Esophagus muscularis mucosa (tissue), 4 donors: ENCODE results near the gene FBXW2.

ENCODE experiments used
- CTCF ChIP-seq, 3 experiments: fragments of 200-600 bp in 2 of 3; fragments of 450-650 bp in 1 of 3; sonication (generic) in 2 of 3; IDR thresholded peaks; one replicate each; pipeline ENCODE4 v1.5.1; 2017 to 2019; ENCODE audit warnings: antibody characterized with exemption in 3 of 3, mild to moderate bottlenecking in 2 of 3, moderate library complexity in 1 of 3
- EP300 ChIP-seq: sonication (generic); formaldehyde crosslinking; IDR thresholded peaks from one replicate; pipeline ENCODE4 v1.6.1; 2017; ENCODE audit warnings: antibody characterized with exemption
- POLR2A ChIP-seq: fragments of 450-650 bp; IDR thresholded peaks from one replicate; pipeline ENCODE4 v1.6.1; 2017; ENCODE audit warnings: antibody characterized with exemption, moderate library complexity, mild to moderate bottlenecking, low read depth
- POLR2AphosphoS5 ChIP-seq, 2 donors: sonication (generic); formaldehyde crosslinking; IDR thresholded peaks; one replicate each; pipeline ENCODE4 v1.6.1; 2017; ENCODE audit warnings: antibody characterized with exemption in 2 of 2

DNA sequence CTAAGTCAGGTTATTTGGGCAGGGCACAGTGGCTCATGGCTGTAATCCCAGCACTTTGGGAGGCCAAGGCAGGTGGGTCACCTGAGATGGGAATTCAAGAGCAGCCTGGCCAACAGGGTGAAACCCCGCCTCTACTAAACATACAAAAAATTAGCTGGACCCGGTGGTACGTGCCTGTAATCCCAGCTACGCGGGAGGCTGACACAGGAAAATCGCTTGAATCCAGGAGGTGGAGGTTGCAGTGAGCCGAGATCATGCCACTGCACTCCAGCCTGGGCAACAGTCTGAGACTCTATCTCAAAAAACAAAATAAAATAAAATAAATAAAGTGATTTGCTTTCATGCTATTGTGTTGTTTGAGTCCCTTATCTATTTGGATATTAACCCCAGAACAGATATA, 8.2 kb upstream of the FBXW2 start:
- TF ChIP-seq CTCF (IDR thresholded peaks at IDR 0.05) (no peak), POLR2A (no peak), EP300 (no peak), POLR2AphosphoS5 (IDR thresholded peaks at IDR 0.05) (no peak)
